Measurements from ENCODE around the gene GCK.

- peak in 1 of 6 experiments; percentile 12 for TF ChIP-seq CTCF (IDR thresholded peaks at IDR 0.05)
- TF ChIP-seq POLR2A (IDR thresholded peaks at IDR 0.05) = peak; percentile 36 to 38
Observed at GRCh38 chr7:44123190-44124003, 65.8 kb downstream of the GCK start, which contains the start of gene POLD2.

Data from adrenal gland (tissue), 5 donors.